DND-41 (cell line): ENCODE results near the gene MAMDC2.

Experiments used
- EZH2 ChIP-seq: IDR thresholded peaks from 3 replicates; pipeline ENCODE4 v1.6.1; 2012; ENCODE audit warnings: borderline replicate concordance, low read depth, mild to moderate bottlenecking, moderate library complexity, low read length, inconsistent platforms; ENCODE audit not compliant: severe bottlenecking
- TF ChIP-seq, protein P1 (sequence below): IDR thresholded peaks from 2 replicates; pipeline ENCODE4 v1.5.1; 2012; ENCODE audit warnings: borderline replicate concordance, low read length, moderate library complexity, mild to moderate bottlenecking; ENCODE audit not compliant: poor library complexity, severe bottlenecking; ENCODE audit errors: extremely low read depth

DNA sequence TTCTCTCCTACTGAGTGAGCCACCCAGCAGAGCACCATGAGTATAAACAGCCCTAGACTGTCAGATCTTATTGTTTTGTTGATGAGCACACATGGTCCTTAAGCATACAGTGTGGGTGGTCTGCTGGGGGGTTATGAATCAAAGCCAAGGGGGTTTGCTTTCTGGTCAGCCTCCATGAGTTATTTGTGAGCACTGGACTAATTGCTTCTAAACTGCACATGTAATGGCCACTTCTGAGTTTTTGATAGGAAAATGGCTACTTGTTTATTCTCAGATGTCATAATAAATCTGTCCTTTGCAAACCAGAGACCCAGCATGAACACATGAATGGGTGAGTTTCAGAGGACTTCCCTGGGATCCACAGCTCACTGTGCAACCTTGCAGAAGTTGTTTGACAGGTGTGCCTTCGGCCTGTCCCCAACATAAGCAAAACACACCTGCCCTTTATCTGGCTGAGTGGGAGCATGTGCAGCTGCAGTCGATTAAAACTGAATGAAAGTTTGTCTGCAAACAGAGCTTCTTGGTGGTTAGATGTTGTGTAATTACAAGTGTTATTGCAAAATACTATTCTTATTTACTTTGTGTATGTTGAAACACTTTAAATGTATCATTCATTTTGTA, 35.9 kb downstream of the MAMDC2 start:
- TF ChIP-seq, protein P1, sequence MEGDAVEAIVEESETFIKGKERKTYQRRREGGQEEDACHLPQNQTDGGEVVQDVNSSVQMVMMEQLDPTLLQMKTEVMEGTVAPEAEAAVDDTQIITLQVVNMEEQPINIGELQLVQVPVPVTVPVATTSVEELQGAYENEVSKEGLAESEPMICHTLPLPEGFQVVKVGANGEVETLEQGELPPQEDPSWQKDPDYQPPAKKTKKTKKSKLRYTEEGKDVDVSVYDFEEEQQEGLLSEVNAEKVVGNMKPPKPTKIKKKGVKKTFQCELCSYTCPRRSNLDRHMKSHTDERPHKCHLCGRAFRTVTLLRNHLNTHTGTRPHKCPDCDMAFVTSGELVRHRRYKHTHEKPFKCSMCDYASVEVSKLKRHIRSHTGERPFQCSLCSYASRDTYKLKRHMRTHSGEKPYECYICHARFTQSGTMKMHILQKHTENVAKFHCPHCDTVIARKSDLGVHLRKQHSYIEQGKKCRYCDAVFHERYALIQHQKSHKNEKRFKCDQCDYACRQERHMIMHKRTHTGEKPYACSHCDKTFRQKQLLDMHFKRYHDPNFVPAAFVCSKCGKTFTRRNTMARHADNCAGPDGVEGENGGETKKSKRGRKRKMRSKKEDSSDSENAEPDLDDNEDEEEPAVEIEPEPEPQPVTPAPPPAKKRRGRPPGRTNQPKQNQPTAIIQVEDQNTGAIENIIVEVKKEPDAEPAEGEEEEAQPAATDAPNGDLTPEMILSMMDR = no peak
- TF ChIP-seq EZH2 = no peak
